Suprapubic skin (tissue), 4 donors: Measurements from ENCODE around the gene AP4S1.

Experiments
- EP300 ChIP-seq: sonication (generic); formaldehyde crosslinking; IDR thresholded peaks from one replicate; pipeline ENCODE4 v1.6.1; 2017; ENCODE audit warnings: antibody characterized with exemption
- POLR2A ChIP-seq, 2 donors: fragments of 450-650 bp; IDR thresholded peaks; one replicate each; pipeline ENCODE4 v1.6.1; 2017; ENCODE audit warnings: antibody characterized with exemption in 2 of 2, mild to moderate bottlenecking in 2 of 2, moderate library complexity in 2 of 2
- POLR2AphosphoS5 ChIP-seq, 3 donors: sonication (generic); formaldehyde crosslinking; IDR thresholded peaks; one replicate each; pipeline ENCODE4 v1.6.1; 2017; ENCODE audit warnings: antibody characterized with exemption in 3 of 3
- TF ChIP-seq, protein P1 (sequence below), 2 donors: fragments of 200-600 bp in 1 of 2; fragments of 450-650 bp in 1 of 2; sonication (generic) in 1 of 2; IDR thresholded peaks; one replicate each; pipeline ENCODE4 v1.5.1; 2016 to 2019; ENCODE audit warnings: antibody characterized with exemption in 2 of 2, mild to moderate bottlenecking in 1 of 2, moderate library complexity in 1 of 2

DNA sequence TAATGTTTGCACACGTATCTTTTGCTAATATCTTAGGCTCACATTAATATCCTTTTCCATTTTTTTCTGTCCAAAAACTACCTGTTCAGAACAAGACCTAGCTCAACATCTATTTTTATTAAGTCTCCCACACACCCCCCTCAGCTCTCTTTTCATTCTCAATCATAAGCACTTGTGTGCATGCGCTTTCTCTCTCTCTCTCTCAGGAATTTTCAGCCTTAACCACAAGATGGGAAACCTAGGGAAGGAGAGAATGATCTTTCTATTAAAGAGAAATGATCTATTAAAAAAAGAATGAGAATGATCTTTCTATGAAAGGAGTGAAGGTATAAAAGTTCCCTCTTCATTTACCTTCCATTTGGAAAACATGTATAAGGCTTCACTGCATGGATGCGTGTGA, 39.7 kb upstream of the AP4S1 start:
- no peak for TF ChIP-seq POLR2A (IDR thresholded peaks at IDR 0.05)
- no peak for TF ChIP-seq POLR2AphosphoS5 (IDR thresholded peaks at IDR 0.05)
- TF ChIP-seq EP300 = no peak
- TF ChIP-seq, protein P1, sequence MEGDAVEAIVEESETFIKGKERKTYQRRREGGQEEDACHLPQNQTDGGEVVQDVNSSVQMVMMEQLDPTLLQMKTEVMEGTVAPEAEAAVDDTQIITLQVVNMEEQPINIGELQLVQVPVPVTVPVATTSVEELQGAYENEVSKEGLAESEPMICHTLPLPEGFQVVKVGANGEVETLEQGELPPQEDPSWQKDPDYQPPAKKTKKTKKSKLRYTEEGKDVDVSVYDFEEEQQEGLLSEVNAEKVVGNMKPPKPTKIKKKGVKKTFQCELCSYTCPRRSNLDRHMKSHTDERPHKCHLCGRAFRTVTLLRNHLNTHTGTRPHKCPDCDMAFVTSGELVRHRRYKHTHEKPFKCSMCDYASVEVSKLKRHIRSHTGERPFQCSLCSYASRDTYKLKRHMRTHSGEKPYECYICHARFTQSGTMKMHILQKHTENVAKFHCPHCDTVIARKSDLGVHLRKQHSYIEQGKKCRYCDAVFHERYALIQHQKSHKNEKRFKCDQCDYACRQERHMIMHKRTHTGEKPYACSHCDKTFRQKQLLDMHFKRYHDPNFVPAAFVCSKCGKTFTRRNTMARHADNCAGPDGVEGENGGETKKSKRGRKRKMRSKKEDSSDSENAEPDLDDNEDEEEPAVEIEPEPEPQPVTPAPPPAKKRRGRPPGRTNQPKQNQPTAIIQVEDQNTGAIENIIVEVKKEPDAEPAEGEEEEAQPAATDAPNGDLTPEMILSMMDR (IDR thresholded peaks at IDR 0.05) = no peak
